GM12878 (cell line): ENCODE measurements around the gene EPHB1. TPM values are rescaled to one million over a fixed set of nuclear protein-coding genes. Genes with fewer than 3 reads are reported as not detected.

Source experiments
- ATAC-seq: fragments of 200-7000 bp; cut with Tn5 transposase; 3 replicates; pipeline ENCODE4 v1.9.1; 2020; ENCODE audit warnings: mild to moderate bottlenecking, moderate library complexity
- BruUV-seq: library from RNA; stranded (reverse); fragments of 400-500 nt; replicated peaks from 2 replicates; lab custom pipeline; 2021; lab: Mats Ljungman, UMichigan
- CTCF ChIA-PET: fragments of 300-600 bp; sonication (Branson Sonifier 250); formaldehyde crosslinking; extraction: SDS; loops from one replicate; lab custom pipeline; 2021; ENCODE audit warnings: inconsistent platforms; lab: Yijun Ruan, JAX
- POLR2A ChIA-PET: fragments of 350-600 bp; formaldehyde crosslinking; extraction: SDS; loops from one replicate; lab custom pipeline; 2021; ENCODE audit warnings: inconsistent platforms; lab: Charles Lee
- RAD21 ChIA-PET: fragments of 300-600 bp; sonication (Branson Sonifier 250); formaldehyde crosslinking; loops from one replicate; lab custom pipeline; 2023; ENCODE audit warnings: antibody characterized with exemption; ENCODE audit not compliant: unreplicated experiment; lab: Charles Lee
- SMC1A ChIA-PET: fragments of 300-600 bp; sonication (Branson Sonifier 250); formaldehyde crosslinking; loops from one replicate; lab custom pipeline; 2023; ENCODE audit not compliant: unreplicated experiment, uncharacterized antibody; lab: Charles Lee
- DNase-seq: peaks from one replicate; pipeline ENCODE4 v3.0.0-alpha.2; 2011; ENCODE audit warnings: low read depth, low spot score
- FAIRE-seq: peaks from 3 replicates; lab custom pipeline; 2011; peaks lifted over from hg19 to GRCh38; lab: Jason Lieb, UNC
- H2AFZ ChIP-seq: 2 replicates; pipeline ENCODE4 v1.6.0; 2011; ENCODE audit warnings: low read depth, low read length, control low read depth; ENCODE audit not compliant: control insufficient read depth
- H3K27ac ChIP-seq: 2 replicates; pipeline ENCODE4 v1.5.1; 2011; ENCODE audit warnings: control low read depth; ENCODE audit not compliant: control insufficient read depth, insufficient read depth
- H3K27me3 ChIP-seq, 2 experiments: replicated peaks in 1 of 2; 2 replicates each; pipeline versions ENCODE4 v1.6.0 to v1.6.1; 2011; ENCODE audit warnings: low read length in 1 of 2; ENCODE audit not compliant: control insufficient read depth in 2 of 2, insufficient read depth in 2 of 2
- H3K36me3 ChIP-seq, 2 experiments: 2 replicates each; pipeline ENCODE4 v1.5.1; 2011; ENCODE audit warnings: low read length in 1 of 2; ENCODE audit not compliant: control insufficient read depth in 2 of 2, insufficient read depth in 2 of 2
- H3K4me1 ChIP-seq: 2 replicates; pipeline ENCODE4 v1.6.1; 2011; ENCODE audit warnings: mild to moderate bottlenecking, low read length, moderate library complexity, mixed read lengths; ENCODE audit not compliant: control insufficient read depth, insufficient read depth
- H3K4me2 ChIP-seq: 2 replicates; pipeline ENCODE4 v1.6.0; 2011; ENCODE audit warnings: control low read depth; ENCODE audit not compliant: control insufficient read depth, insufficient read depth
- H3K4me3 ChIP-seq: fragments of 200-600 bp; sonication (generic); 2 replicates; pipeline ENCODE4 v1.5.1; 2016
- H3K79me2 ChIP-seq: 2 replicates; pipeline ENCODE4 v1.6.0; 2011; ENCODE audit warnings: low read length; ENCODE audit not compliant: control insufficient read depth, insufficient read depth
- H3K9ac ChIP-seq: 2 replicates; pipeline ENCODE4 v1.8.0; 2011; ENCODE audit warnings: low read length, control low read depth, mixed read lengths; ENCODE audit not compliant: control insufficient read depth, insufficient read depth
- H3K9me3 ChIP-seq: replicated peaks from 3 replicates; pipeline ENCODE4 v1.5.1; 2011; ENCODE audit warnings: mild to moderate bottlenecking, low read length; ENCODE audit not compliant: control insufficient read depth, insufficient read depth
- H4K20me1 ChIP-seq: 2 replicates; pipeline ENCODE4 v1.6.0; 2011; ENCODE audit not compliant: control insufficient read depth, insufficient read depth
- SMC3 ChIP-seq: IDR thresholded peaks from 2 replicates; pipeline ENCODE4 v1.6.1; 2011; ENCODE audit warnings: low read length, improper control_type of control experiment, borderline replicate concordance
- ZSCAN29 ChIP-seq: fragments of 450-650 bp; IDR thresholded peaks from 2 replicates; pipeline ENCODE4 v1.6.1; 2017; ENCODE audit warnings: mild to moderate bottlenecking, moderate library complexity
- WGBS: methylation state at CpG from one replicate; pipeline ENCODE4 v1.1.6; 2016; ENCODE audit warnings: low lambda C conversion rate; ENCODE audit not compliant: insufficient replicate concordance, insufficient coverage; ENCODE audit errors: missing lambda C conversion rate; 5-methylcytosine and 5-hydroxymethylcytosine counted together
- in situ Hi-C: fragments of 300-500 bp; cut with MboI; formaldehyde crosslinking; loops from 9 replicates; pipeline ENCODE4 v1.14.3; 2018; ENCODE audit warnings: mixed read lengths
- intact Hi-C: fragments of 100-400 bp; cut with micrococcal nuclease; formaldehyde crosslinking; loops from one replicate; pipeline ENCODE4 v1.14.2; 2022; ENCODE audit not compliant: unreplicated experiment
- polyA plus RNA-seq, 11 experiments: library from polyadenylated mRNA; depleted of rRNA in 4 of 11; unstranded in 6 of 11; stranded (reverse) in 5 of 11; fragments of >200 nt; fragmentation: Nextera tagmentation in 4 of 11; fragmentation: Illumina TruSeq in 1 of 11; extraction: Ambion mirVana in 4 of 11; extraction: Trizol in 1 of 11; gene quantifications; 1 replicate in 1 of 11; 2 replicates in 10 of 11; pipeline versions ENCODE4 v1.2.1 to v1.2.3, GENCODE V29; 2011 to 2016; ENCODE audit warnings: inconsistent platforms in 2 of 11, missing spikeins in 2 of 11, low read depth in 1 of 11
- total RNA-seq, 4 experiments: library from RNA; depleted of rRNA in 3 of 4; stranded (reverse); fragments of >200 nt in 3 of 4; fragmentation: Illumina TruSeq in 1 of 4; extraction: Trizol in 1 of 4; gene quantifications; 2 replicates each; pipeline versions ENCODE4 v1.2.1 to v1.2.3, GENCODE V29; 2013 to 2021
- TF ChIP-seq, protein P1 (sequence below), 3 experiments: IDR thresholded peaks in 2 of 3; conservative IDR thresholded peaks in 1 of 3; 2 replicates each; pipeline ENCODE4 v1.5.1; 2011; ENCODE audit warnings: low read depth in 3 of 3, low read length in 3 of 3, mild to moderate bottlenecking in 3 of 3, control low read depth in 2 of 3, moderate library complexity in 2 of 3, inconsistent platforms in 1 of 3, mixed read lengths in 1 of 3; ENCODE audit not compliant: control insufficient read depth in 2 of 3, insufficient read depth in 1 of 3; ENCODE audit errors: extremely low read depth in 1 of 3
- TF ChIP-seq, protein P2 (sequence below): fragments of 150-350 bp; IDR thresholded peaks from 2 replicates; pipeline ENCODE4 v1.6.1; 2014; ENCODE audit warnings: mild to moderate bottlenecking, low read depth, low read length

Gene EPHB1
- total and polyA plus RNA-seq, 10 of the 15 experiments (the other 5 are each of a cell fraction or from before 2014, with no cell fraction given) = 0.33 to 23.8 (median 1.2) TPM

DNA sequence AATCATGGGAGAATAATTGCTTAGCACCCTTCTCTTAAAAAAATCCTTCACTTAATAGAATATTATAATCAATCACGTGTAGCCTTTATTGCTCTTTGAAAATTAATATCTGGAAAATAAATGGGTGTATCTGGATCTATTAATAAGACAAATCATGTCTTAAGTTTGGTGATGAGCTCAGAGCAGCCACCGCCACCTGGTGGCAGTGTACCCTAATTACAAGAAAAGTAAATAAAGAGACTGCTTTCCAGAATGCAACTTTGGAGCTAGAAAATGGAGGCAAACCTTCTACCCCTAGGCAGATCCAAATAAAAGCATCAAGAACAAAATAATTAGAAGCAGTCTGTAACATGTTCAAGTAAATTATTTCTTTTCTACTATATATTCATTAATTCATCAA lies 43.5 kb downstream of the EPHB1 start:
- CTCF ChIA-PET = interaction anchor here (0.9 to 4.5 kb wide), 9 partner anchors 12 to 401 kb away, joined by 3 to 18 read pairs (median 5); partner anchors contain the start of gene EPHB1
- Histone ChIP-seq H2AFZ (no peak overlapping the region), H3K4me2 (no peak overlapping the region), H3K27ac (no peak overlapping the region), H4K20me1 (no peaks in the 10 kb centered on the region), H3K79me2 (peaks cover 11% of the 10 kb centered on the region), H3K9ac (no peak overlapping the region), H3K9me3 (peaks cover 3% of the 10 kb centered on the region; the same call in 2 of the 3 replicates), H3K36me3 (no peaks in the 10 kb centered on the region; a peak in 2 of 4 replicates), H3K4me1 (peaks cover 10% of the 10 kb centered on the region), H3K4me3 (no peak overlapping the region), H3K27me3 (no peaks in the 10 kb centered on the region)
- 27% methylated on average over 2 of the region's 2 CpGs for WGBS
- FAIRE-seq (no peak), ATAC-seq (no peak), DNase-seq (no peak)
- BruUV-seq = no TSS peak
- in situ Hi-C loops (no loop called here), intact Hi-C loops (loop anchor here (5.0 kb wide), 1 partner anchor 41 kb away; the partner anchor contains the start of gene EPHB1)
- POLR2A ChIA-PET = no interaction called here
- no peak for TF ChIP-seq ZSCAN29
- TF ChIP-seq, protein P1, sequence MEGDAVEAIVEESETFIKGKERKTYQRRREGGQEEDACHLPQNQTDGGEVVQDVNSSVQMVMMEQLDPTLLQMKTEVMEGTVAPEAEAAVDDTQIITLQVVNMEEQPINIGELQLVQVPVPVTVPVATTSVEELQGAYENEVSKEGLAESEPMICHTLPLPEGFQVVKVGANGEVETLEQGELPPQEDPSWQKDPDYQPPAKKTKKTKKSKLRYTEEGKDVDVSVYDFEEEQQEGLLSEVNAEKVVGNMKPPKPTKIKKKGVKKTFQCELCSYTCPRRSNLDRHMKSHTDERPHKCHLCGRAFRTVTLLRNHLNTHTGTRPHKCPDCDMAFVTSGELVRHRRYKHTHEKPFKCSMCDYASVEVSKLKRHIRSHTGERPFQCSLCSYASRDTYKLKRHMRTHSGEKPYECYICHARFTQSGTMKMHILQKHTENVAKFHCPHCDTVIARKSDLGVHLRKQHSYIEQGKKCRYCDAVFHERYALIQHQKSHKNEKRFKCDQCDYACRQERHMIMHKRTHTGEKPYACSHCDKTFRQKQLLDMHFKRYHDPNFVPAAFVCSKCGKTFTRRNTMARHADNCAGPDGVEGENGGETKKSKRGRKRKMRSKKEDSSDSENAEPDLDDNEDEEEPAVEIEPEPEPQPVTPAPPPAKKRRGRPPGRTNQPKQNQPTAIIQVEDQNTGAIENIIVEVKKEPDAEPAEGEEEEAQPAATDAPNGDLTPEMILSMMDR (IDR thresholded peaks at IDR 0.05 in 2 of 3, conservative IDR thresholded peaks at IDR 0.05 in 1 of 3; ENCODE audit: control insufficient read depth in 2 of 3, extremely low read depth in 1 of 3, insufficient read depth in 1 of 3, low read depth in 3 of 3, low read length in 3 of 3) = peak; percentile 4 to 44 (median 38); a peak in 4 of 6 replicates
- TF ChIP-seq SMC3 = peak; percentile 21; the same call in 1 of the 2 replicates
- TF ChIP-seq, protein P2, sequence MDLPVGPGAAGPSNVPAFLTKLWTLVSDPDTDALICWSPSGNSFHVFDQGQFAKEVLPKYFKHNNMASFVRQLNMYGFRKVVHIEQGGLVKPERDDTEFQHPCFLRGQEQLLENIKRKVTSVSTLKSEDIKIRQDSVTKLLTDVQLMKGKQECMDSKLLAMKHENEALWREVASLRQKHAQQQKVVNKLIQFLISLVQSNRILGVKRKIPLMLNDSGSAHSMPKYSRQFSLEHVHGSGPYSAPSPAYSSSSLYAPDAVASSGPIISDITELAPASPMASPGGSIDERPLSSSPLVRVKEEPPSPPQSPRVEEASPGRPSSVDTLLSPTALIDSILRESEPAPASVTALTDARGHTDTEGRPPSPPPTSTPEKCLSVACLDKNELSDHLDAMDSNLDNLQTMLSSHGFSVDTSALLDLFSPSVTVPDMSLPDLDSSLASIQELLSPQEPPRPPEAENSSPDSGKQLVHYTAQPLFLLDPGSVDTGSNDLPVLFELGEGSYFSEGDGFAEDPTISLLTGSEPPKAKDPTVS = no peak
- SMC1A ChIA-PET = interaction anchor here (0.7 to 3.8 kb wide), 8 partner anchors 14 to 60 kb away, joined by 3 to 17 read pairs (median 4); no protein-coding TSS in a partner anchor
- RAD21 ChIA-PET = interaction anchor here (1.2 to 1.3 kb wide), 2 partner anchors 42 to 49 kb away, joined by 3 to 5 read pairs; no protein-coding TSS in a partner anchor
